HG02798 (cell line): ENCODE data around the gene ERCC6L2.

Experiments
- ATAC-seq: cut with Tn5 transposase; IDR thresholded peaks from one replicate; pipeline ENCODE4 v1.9.1; 2021; ENCODE audit warnings: mild to moderate bottlenecking; ENCODE audit not compliant: unreplicated experiment, poor library complexity

The ERCC6L2 gene

GRCh38 chr9:95875305-95876137, at the start of gene ERCC6L2:
TSS of gene ERCC6L2 (plus strand) at chr9:95875691. CDS start at chr9:95876039, 348 bp downstream.
- ATAC-seq: peak; percentile 90

GRCh38 chr9:95826183-95826838, 49.2 kb upstream of the ERCC6L2 start:
- ATAC-seq: no peak

- ATAC-seq: no peak
Observed at GRCh38 chr9:95830768-95831167, 44.7 kb upstream of the ERCC6L2 start.

- ATAC-seq: no peak
Observed at GRCh38 chr9:95831810-95832209, 43.7 kb upstream of the ERCC6L2 start.

GRCh38 chr9:95833546-95834178, 41.8 kb upstream of the ERCC6L2 start:
- ATAC-seq: no peak

- no peak for ATAC-seq
Observed at GRCh38 chr9:95834281-95834907, 41.1 kb upstream of the ERCC6L2 start.

GRCh38 chr9:95835393-95835792, 40.1 kb upstream of the ERCC6L2 start:
- no peak for ATAC-seq

GRCh38 chr9:95836072-95836471, 39.4 kb upstream of the ERCC6L2 start:
- ATAC-seq: no peak

GRCh38 chr9:95839012-95839411, 36.5 kb upstream of the ERCC6L2 start:
- no peak for ATAC-seq

GRCh38 chr9:95840074-95840473, 35.4 kb upstream of the ERCC6L2 start:
- no peak for ATAC-seq

- no peak for ATAC-seq
Observed at GRCh38 chr9:95841377-95841776, 34.1 kb upstream of the ERCC6L2 start.

GRCh38 chr9:95845751-95846150, 29.7 kb upstream of the ERCC6L2 start:
- no peak for ATAC-seq

- no peak for ATAC-seq
Observed at GRCh38 chr9:95848764-95849163, 26.7 kb upstream of the ERCC6L2 start.

GRCh38 chr9:95852059-95853032, 23.1 kb upstream of the ERCC6L2 start:
- peak; percentile 92 for ATAC-seq

GRCh38 chr9:95854386-95855020, 21.0 kb upstream of the ERCC6L2 start:
- no peak for ATAC-seq

GRCh38 chr9:95855961-95856360, 19.5 kb upstream of the ERCC6L2 start:
- no peak for ATAC-seq

GRCh38 chr9:95857124-95857523, 18.4 kb upstream of the ERCC6L2 start:
- no peak for ATAC-seq

- peak; percentile 58 for ATAC-seq
Observed at GRCh38 chr9:95857896-95858295, 17.6 kb upstream of the ERCC6L2 start.

GRCh38 chr9:95862343-95862742, 13.1 kb upstream of the ERCC6L2 start:
- ATAC-seq: no peak
